IPS-18c (cell line): ENCODE measurements around the gene NCOA6.

Experiments used
- H3K4me3 ChIP-seq: 2 replicates; pipeline ENCODE4 v1.7.0; 2013; ENCODE audit warnings: low read depth, mild to moderate bottlenecking, low read length, moderate library complexity; ENCODE audit not compliant: insufficient read depth
- H3K9me3 ChIP-seq: one replicate; pipeline ENCODE4 v1.6.1; 2013; ENCODE audit warnings: mild to moderate bottlenecking, low read length, moderate library complexity; ENCODE audit not compliant: control insufficient read depth, insufficient read depth

Gene NCOA6

DNA sequence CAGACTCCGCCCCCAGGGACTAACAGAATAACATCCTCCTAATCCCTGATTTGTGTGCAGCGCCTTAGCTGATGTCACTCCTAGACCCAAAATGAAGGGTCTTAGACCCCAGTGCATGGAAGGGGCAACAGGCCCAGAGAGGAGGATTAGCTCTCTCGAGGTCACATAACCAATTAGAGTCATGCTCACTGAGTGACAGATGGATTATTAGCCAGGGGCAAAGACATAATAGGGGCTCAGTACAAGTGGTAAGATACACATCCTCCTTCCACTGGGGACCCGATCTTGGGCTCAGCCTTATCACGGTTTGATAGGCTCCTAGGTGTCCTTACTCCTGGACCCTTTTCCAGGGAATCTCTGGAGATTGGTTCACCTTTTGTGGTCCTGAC is 120.4 kb downstream of the NCOA6 start:
- Histone ChIP-seq H3K9me3 (no peaks in the 10 kb centered on the region), H3K4me3 (peak overlapping the region; percentile 83)

DNA sequence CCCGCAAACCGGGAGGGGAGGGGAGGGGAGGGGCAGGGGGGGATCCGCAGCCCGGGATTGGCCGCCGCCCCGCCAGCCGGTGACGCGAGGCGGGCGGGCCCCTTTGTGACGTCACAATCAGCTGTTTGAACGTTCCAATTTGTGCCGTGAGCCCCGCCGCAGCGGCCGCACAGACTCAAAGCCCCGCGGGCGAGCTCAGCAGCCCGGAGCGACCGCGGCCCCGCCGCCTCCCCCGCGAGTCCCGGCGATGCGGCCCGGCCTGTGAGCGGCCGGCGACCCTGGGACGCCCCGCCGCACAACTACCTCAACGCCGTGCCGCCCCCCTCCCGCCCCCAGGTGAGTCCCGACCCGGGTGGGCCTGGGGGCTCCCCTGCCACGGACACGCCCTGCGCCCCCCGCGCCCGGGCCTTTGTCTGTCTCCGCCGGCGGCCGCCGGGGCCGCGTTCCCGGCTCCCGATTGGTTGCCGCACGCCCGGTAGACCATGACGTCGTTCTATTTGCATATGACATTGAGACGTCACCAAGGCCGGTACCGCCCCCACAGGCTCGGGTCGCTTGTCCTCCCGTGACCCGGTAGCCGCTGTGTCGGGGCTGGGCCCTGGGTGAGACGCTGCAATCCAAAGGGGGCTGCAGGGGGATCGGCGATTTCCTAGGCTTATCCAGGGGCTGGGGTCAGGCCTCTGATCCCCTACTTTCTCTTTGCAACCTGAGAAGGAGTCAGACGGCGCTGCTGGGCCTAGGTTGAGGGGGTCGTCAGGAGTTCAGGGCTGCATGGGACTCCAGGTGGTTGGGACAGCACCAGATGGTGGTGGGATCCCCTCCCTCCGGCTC is 121.1 kb downstream of the NCOA6 start, which contains the start of gene TP53INP2:
TSS of gene TP53INP2 (plus strand) at position 168 of the 831 bp plus-strand sequence. CDS start 4,396 bp downstream, outside the sequence.
- peak within 1 kb of the TSS; percentile 83 for H3K4me3 ChIP-seq
- no peaks in the 10 kb centered on the region for H3K9me3 ChIP-seq

DNA sequence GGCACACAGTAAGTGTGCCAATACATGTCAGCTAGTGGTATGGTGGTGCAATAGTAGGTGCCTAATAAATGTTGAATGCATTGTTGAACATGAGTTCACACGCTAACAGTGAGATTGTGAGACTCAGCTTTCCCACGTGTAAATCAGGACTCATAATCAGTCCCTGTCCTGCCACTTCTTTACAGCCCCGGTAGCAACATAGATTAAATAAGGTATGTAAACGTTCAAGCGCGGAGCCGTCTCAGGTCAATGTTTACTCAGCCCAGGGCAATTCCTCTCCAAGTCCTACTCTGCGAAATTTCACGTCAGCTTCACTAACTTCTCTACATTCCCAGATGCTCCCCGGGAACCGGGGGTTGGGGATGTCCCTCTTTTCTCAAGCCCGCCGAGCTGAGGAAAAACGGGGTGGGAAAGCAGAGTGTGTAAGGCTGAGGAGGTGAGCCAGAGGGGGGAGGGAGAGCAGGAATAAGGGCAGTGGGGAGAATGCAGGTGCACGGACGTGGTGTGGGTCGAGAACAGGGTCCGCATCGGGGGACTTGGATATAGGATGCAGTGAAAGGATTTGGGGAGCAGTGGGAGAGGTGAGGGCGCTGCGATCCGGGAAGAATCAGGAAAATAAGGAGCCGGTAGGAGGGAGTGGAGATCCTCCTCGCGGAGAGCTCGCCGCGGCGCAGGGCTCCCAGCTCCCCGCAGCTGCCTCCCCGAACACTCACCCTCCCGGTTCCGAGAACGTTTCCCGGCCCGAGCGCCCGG is 121.9 kb downstream of the NCOA6 start:
- Histone ChIP-seq H3K9me3 (no peaks in the 10 kb centered on the region), H3K4me3 (peak overlapping the region; percentile 83)

DNA sequence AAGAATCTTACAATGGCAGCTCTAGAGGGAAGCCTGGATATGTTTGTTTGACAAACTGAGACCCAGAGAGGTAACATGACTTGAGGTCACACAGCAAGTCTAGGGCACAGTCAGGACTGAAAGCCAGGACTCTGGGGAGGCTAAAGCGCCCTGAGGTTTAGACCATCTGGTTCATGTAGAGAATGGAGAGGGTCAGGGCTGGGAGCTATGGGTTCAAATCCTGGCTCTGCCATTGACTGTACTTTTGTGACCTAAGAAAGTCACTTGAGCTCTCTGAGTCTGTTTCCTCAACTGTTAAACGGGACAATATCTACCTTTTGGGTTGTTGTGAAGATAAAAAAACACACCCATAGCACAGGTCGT is 122.4 kb downstream of the NCOA6 start:
- Histone ChIP-seq H3K9me3 (no peaks in the 10 kb centered on the region), H3K4me3 (peak overlapping the region; percentile 83)

DNA sequence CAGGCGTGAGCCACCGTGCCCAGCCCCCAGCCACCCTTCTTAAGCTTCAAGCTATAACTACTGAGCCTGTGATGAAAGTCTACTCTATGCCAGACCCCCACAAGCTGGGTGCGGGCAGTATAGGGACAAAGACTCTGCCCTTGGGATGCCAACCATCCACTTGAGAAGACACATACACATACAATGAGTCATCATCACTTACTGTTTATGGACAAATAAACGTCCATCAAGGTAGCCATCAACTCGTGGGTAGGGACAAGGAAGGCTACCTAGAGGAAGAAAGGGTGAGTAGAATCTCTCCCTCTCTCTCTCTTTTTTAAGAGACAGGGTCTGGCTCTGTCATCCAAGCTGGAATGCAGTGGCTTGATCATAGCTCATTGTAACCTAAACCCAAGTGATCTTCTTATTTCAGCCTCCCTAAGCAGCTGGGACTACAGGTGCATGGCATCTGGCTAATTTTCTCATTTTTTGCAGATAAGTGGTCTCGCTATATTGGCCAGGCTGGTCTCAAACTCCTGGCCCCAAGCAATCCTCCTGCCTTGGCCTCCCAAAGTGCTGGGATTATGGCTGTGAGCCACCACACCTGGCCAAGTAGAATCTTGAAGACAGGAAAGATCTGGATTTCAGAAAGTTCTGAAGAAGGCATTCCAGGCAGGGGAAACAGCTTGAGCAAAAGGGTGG is 123.9 kb downstream of the NCOA6 start:
- Histone ChIP-seq H3K9me3 (no peaks in the 10 kb centered on the region), H3K4me3 (no peak overlapping the region)

DNA sequence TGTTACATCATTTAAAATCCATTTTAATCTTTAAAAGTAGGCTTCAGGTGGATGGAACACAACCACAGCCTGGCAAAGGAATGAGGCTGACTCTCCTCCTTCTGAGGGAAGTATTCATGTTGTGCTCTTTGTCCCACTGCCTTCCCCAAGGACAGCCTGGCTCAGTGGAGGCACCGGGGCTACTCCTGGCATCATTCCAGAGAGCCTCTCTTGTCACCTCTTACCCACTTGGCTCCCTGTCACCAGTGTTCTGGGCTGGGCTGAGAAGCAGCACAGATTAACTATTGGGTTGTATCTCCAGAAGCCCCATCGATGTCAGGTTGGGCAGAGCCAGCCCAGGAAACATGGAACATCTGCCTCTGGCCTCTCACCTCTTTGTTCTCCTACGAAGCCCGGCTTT is 132.0 kb downstream of the NCOA6 start:
- H3K9me3 ChIP-seq = no peaks in the 10 kb centered on the region
- H3K4me3 ChIP-seq = no peak overlapping the region

DNA sequence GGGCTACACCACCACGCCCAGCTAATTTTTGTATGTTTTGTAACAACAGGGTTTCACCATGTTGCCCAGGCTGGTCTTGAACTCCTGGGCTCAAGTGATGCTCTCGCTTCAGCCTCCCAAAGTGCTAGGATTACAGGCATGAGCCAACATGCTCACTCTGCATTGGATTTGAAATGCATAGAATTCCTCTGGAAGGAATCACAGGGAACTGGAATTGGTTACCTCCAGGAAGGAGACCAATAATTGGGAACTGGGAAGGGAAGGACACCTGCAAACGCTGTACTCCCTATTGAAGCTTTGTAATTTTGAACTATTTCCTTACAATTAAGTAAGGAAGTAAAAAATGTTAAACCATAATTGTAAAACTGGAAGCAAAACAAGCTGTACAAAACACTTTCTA is 133.6 kb downstream of the NCOA6 start:
- Histone ChIP-seq H3K4me3 (no peak overlapping the region), H3K9me3 (no peaks in the 10 kb centered on the region)

DNA sequence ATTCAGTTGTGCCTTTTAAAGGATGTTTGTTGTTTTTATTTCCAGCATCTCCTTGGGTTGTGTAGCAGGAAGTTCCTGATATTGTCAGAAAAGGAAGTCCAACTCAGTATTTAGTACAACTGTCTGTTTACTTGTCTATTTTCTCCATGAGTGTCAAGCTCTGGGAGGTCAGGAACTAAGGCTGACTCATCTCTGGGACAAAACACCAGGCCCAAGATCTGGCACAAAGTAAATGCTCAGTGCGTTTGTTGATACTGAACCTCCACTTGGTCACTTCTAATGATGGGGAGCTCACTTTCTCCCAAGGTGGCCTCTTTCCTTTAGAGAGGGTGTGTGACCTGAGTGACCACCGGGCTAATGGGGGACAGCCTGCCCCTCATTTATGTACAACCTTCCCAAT is 136.0 kb downstream of the NCOA6 start:
- no peaks in the 10 kb centered on the region for H3K9me3 ChIP-seq
- no peak overlapping the region for H3K4me3 ChIP-seq

DNA sequence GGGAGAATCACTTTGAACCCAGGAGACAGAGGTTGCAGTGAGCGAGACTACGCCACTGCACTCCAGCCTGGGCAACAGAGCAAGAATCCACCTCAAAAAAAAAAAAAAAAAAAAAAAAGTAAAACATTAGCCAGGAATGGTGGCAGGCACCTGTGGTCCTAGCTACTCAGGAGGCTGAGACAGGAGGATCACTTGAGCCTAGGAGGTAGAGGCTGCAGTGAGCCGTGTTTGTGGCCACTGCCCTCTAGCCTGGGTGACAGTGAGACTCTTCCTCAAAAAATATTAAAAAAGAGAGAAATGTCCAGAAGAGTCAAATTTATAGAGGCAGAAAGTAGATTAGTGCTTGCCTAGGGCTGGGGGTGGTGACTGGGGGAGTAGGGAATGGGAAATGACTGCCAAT is 141.8 kb downstream of the NCOA6 start:
- Histone ChIP-seq H3K4me3 (no peak overlapping the region), H3K9me3 (no peaks in the 10 kb centered on the region)

DNA sequence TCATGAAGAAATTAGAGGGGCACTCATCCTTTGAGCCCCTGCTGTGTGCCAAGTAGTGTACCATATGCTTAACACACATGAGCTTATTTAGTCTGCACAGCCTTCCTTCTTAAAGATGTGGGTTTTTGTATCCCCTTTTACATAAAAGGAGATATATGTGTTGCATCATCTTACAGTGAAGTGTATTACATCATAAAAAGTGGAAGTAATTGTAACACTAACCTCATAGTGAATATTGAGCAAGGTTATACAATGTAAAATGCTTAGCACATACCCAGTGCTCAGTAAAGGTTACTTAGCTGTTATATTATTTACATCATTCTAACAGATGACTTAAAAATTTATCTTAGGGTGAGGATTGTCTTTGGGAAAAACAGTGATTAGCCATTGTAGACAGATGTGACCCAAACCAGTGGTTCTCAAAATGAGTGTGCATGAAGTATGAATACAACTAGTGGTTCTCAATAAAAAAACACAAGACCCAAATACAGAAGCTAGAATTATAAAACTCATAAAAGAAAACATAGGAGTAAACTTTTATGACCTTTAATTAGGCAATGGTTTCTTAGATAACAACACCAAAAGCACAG is 144.8 kb downstream of the NCOA6 start:
- Histone ChIP-seq H3K9me3 (no peaks in the 10 kb centered on the region), H3K4me3 (no peak overlapping the region)

DNA sequence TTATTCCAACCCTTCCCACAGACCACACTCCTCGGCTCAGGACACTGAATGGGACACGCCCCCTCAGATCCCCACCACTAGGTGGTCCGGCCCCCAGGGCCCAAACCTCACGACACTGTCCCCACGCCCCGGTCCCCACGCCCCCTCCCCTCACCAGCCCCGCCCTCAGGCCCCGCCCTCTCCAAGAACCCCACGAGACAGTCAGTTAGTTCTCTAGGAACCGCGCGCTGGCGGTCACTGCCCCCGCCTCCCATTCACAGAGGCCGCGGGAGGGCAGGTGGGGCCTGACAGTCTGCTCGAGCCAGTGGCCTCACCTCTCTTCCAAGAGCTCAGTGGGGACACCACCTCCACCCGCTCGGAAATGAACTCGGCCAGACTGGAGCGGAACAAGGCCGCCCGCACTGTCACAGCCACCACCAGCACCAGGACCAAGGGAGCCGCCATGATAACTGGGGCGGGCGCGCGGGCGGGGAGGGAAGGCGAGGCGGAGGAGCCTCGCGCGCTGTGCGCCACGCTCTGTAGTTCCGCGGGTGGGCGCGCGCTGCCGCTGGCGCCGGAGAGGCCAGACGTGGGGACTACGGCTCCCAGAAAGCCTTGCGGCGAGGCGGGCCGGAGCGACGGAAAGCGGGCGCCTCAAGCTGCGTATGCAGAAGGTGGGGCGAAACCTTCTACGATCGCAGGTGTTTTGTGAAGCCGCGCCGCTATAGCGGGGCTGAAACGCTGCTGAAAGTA is 148.6 kb downstream of the NCOA6 start, which contains the start of gene PIGU:
TSS of gene PIGU (minus strand) at position 451 of the 732 bp plus-strand sequence. CDS start at position 444, 7 bp downstream.
- Histone ChIP-seq H3K4me3 (peak within 1 kb of the TSS; percentile 91), H3K9me3 (no peaks in the 10 kb centered on the region)

DNA sequence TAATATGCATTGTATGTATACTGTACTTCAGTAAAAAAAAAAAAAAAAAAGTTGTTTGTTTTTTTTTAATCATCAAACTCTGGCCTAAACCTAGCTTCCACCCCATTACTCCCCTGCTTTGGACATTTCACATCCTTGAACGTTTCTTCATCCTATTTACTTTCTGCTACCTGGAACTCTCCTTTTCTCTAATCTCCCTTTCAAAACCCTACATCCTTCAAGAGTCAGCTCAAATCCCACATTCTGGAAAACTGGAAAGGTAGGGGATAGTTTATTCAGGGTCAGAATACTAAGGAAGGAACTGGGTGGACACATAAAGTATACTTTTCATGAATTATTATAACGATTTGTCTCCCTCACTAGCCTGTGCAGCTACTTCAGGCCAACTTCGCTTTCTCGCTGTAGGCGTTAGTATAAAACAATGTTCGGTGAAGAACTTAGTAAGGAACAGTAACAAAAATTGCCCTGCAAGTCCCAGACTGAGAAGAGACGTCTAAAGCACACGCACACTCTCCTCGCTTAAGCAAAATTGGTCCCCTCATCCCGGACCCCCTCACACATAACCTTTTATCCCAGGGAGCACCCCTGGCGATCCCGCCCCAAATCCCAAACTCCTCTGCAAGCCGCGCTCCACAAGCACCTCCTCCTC is 149.3 kb downstream of the NCOA6 start:
- H3K4me3 ChIP-seq = peak overlapping the region; percentile 91
- no peaks in the 10 kb centered on the region for H3K9me3 ChIP-seq

DNA sequence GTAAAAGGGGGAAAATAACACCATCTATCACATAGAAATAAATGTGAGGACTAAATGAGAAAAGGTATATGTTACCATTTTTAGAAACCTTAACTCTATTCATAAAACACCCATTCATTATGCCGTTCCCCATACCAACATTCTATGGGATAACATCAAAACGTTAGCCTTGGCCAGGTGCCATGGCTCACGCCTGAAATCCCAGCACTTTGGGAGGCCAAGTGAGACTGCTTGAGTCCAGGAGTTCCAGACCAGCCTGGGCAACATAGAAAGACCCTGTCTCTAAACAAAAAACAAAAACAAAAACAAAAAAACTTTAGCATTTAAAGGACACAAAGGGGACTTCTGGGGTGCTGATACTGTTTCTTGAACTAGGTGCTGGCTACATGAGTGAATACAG is 149.9 kb downstream of the NCOA6 start:
- Histone ChIP-seq H3K9me3 (no peaks in the 10 kb centered on the region), H3K4me3 (peak overlapping the region; percentile 91; the same call in 1 of the 2 replicates)

DNA sequence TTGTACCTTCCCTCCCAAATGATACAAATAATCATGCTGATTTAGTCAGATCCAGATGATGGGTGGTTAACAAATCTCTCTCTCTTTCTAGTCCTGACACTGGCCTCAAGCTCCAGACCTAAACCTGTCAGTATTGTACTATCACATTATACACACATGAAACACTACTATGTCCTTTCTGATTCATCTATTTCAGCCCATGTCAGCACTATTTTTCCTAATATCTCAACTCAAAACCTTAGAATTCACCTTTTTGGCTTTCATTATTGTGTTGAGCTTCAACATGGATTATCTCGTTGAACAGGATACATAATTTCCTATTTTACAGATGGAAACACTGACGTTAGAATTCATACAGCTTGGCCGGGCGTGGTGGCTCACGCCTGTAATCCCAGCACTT is 152.0 kb downstream of the NCOA6 start:
- Histone ChIP-seq H3K4me3 (no peak overlapping the region), H3K9me3 (no peaks in the 10 kb centered on the region)

DNA sequence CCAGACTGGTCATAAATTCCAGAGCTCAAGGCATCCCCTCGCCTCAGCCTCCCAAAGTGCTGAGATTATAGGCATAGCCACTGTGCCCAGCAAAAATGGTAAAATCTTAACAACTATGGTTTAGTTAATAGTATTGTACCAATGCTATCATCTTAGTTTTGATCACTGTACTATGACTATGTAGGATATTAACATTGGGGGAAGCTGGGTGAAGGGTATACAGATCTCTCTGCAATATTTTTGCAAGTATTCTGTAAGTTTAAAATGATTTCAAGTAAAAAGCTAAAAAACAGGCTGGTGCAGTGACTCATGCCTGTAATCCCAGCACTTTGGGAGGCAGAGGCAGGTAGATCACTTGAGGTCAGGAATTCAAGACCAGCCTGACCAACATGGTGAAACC is 156.4 kb downstream of the NCOA6 start:
- no peaks in the 10 kb centered on the region for H3K9me3 ChIP-seq
- H3K4me3 ChIP-seq = no peak overlapping the region
